ENCODE measurements around the gene SELENOW. TPM values are rescaled to one million over a fixed set of nuclear protein-coding genes. Genes with fewer than 3 reads are reported as not detected.

The SELENOW gene
- total and polyA plus RNA-seq, 2 of the 8 experiments (the other 6 are each of a cell fraction or from before 2014, with no cell fraction given), result 371 to 588 TPM

DNA sequence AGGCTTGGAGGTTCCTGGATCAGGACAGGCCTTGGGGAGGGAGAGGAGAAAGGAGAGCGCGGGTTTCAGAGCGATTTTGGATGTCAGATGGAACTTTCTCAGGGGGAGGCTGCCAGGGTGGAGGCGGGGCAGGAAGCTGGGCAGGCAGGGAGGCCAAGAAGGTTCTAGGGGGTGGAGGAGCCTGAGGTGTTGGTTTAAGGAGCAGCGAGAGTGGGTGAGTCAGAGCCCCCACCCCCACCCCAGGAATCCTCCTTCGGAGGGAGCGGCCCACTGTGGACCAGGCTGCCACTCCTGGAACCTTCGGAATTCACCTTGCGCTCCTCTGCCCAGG is 49.1 kb upstream of the SELENOW start:
- no peak overlapping the region for H3K56ac ChIP-seq (replicated peaks; ENCODE audit: insufficient read length, low read depth, low read length)
- 0 out of 2 replicates have a peak overlapping the region, but pooled peaks have one; percentile 72 for H2BK20ac ChIP-seq (ENCODE audit: low read length)
- H3K23me2 ChIP-seq (ENCODE audit: low read depth, low read length), result peaks cover 5% of the 10 kb centered on the region; the same call in 1 of the 2 replicates
- no peak overlapping the region for H3K27ac ChIP-seq (ENCODE audit: low read depth, low read length)
- no peaks in the 10 kb centered on the region for H3K27me3 ChIP-seq (replicated peaks in 1 of 4; ENCODE audit: control insufficient read depth in 3 of 4, extremely low read depth in 1 of 4, insufficient read depth in 3 of 4, low read length in 3 of 4)
- H3K9me3 ChIP-seq (ENCODE audit: insufficient read depth in 2 of 2, low read depth in 1 of 2, low read length in 1 of 2), result no peaks in the 10 kb centered on the region
- no peak overlapping the region for H3K23ac ChIP-seq (ENCODE audit: insufficient read length)
- WGBS, 2 experiments (ENCODE audit: extremely low coverage in 1 of 2, insufficient coverage in 1 of 2, insufficient read length in 1 of 2, insufficient replicate concordance in 2 of 2, low coverage in 1 of 2, low lambda C conversion rate in 2 of 2, missing lambda C conversion rate in 1 of 2), result 7% methylated on average over 6 of the region's 9 CpGs; no CpG with 5 or more reads in 1 of the 2 experiments
- DNase-seq (ENCODE audit: low read depth in 1 of 2, low spot score in 2 of 2) (peak in 1 of 2 experiments; percentile 57), FAIRE-seq (no peak)
- no peak overlapping the region for H2AK5ac ChIP-seq (ENCODE audit: low read depth, low read length)
- H4K8ac ChIP-seq (ENCODE audit: extremely low read depth, insufficient read depth, low read length), result no peak overlapping the region
- peak overlapping the region in 2 of 4 experiments; percentile 13 to 63; a peak in 2 of 7 replicates for H3K9ac ChIP-seq (replicated peaks in 1 of 4; ENCODE audit: extremely low read depth in 1 of 4, low read depth in 3 of 4, low read length in 3 of 4)
- H3K4me2 ChIP-seq (ENCODE audit: insufficient read depth in 1 of 2, low read depth in 2 of 2, low read length in 2 of 2), result peak overlapping the region; percentile 74 to 97
- H3K18ac ChIP-seq (ENCODE audit: extremely low read depth, low read length), result peak overlapping the region; percentile 90
- POLR2A ChIA-PET (ENCODE audit: partially characterized antibody), result interaction anchor here (0.7 to 2.7 kb wide), 8 partner anchors 10 to 214 kb away, joined by 3 to 8 read pairs (median 4); partner anchors contain the start of genes EHD2 and NOP53
- peaks cover 0 to 9% (median 5%) of the 10 kb centered on the region in 4 experiments; a peak in 2 of 7 replicates for H3K4me1 ChIP-seq (replicated peaks in 1 of 4; ENCODE audit: control insufficient read depth in 3 of 4, insufficient read depth in 4 of 4, low read length in 3 of 4)
- H2BK120ac ChIP-seq (replicated peaks; ENCODE audit: low read depth, low read length), result no peak overlapping the region
- no peak overlapping the region for H4K5ac ChIP-seq (ENCODE audit: insufficient read length, low read depth, low read length)
- H2BK5ac ChIP-seq (ENCODE audit: low read depth, low read length), result peak overlapping the region; percentile 75; the same call in 1 of the 2 replicates
- peak overlapping the region; percentile 80; the same call in 1 of the 2 replicates for H2BK12ac ChIP-seq (ENCODE audit: low read depth, low read length)
- no peaks in the 10 kb centered on the region for H3K79me2 ChIP-seq (ENCODE audit: control insufficient read depth in 1 of 2, insufficient read depth in 2 of 2, low read length in 2 of 2)
- H3K4ac ChIP-seq (replicated peaks; ENCODE audit: insufficient read length, low read depth, low read length), result no peak overlapping the region
- no peaks in the 10 kb centered on the region for H4K20me1 ChIP-seq (replicated peaks in 1 of 2; ENCODE audit: control insufficient read depth in 1 of 2, insufficient read depth in 2 of 2, low read length in 2 of 2)
- peak overlapping the region; percentile 41 to 73 (median 62) for H3K4me3 ChIP-seq (ENCODE audit: extremely low read depth in 1 of 4, insufficient read depth in 2 of 4, low read depth in 3 of 4, low read length in 4 of 4)
- CTCF ChIA-PET (ENCODE audit: partially characterized antibody), result interaction anchor here (0.6 to 15.9 kb wide), 4 partner anchors 14 to 292 kb away, joined by 3 to 143 read pairs (median 4); partner anchors contain the start of gene EHD2
- H2AFZ ChIP-seq (ENCODE audit: low read length), result no peak overlapping the region
- no peaks in the 10 kb centered on the region; the same call in 1 of the 2 replicates for H3K79me1 ChIP-seq (ENCODE audit: low read depth, low read length)
- H3K36me3 ChIP-seq (ENCODE audit: control insufficient read depth in 2 of 4, insufficient read depth in 4 of 4, low read length in 3 of 4), result no peaks in the 10 kb centered on the region
- no peak overlapping the region for H4K91ac ChIP-seq (replicated peaks; ENCODE audit: insufficient read length, low read length)
- peak overlapping the region; percentile 72; the same call in 1 of the 2 replicates for H2BK15ac ChIP-seq (ENCODE audit: low read length)
- TF ChIP-seq MAFK (IDR thresholded peaks at IDR 0.05; ENCODE audit: low read depth, low read length), result no peak
- TF ChIP-seq TEAD4 (IDR thresholded peaks at IDR 0.05; ENCODE audit: low read depth, low read length), result peak; percentile 74
- TF ChIP-seq POLR2A (IDR thresholded peaks at IDR 0.05; ENCODE audit: control extremely low read depth in 1 of 2, low read depth in 2 of 2, low read length in 2 of 2), result 0 out of 3 replicates have a peak, but pooled peaks of 1 of the 2 experiments have one; percentile 16
- no peak for TF ChIP-seq FOSL1 (IDR thresholded peaks at IDR 0.05; ENCODE audit: insufficient read depth, low read depth, low read length)
- TF ChIP-seq SRF (IDR thresholded peaks at IDR 0.05; ENCODE audit: low read depth, low read length), result no peak
- 0 out of 2 replicates have a peak, but pooled peaks have one; percentile 25 for TF ChIP-seq SUZ12 (IDR thresholded peaks at IDR 0.05; ENCODE audit: low read length)
- peak; percentile 74; the same call in 1 of the 2 replicates for TF ChIP-seq JUND (IDR thresholded peaks at IDR 0.05; ENCODE audit: low read length)
- no peak for TF ChIP-seq TAF1 (IDR thresholded peaks at IDR 0.05; ENCODE audit: low read depth, low read length)
- H3K14ac ChIP-seq (ENCODE audit: insufficient read length), result no peak overlapping the region

Measured in H1 (cell line).